Omental fat pad (tissue), 4 donors: ENCODE measurements around the gene PSMD1. TPM values are rescaled to one million over a fixed set of nuclear protein-coding genes. Genes with fewer than 3 reads are reported as not detected.

ENCODE experiments used
- ATAC-seq: fragments of 150-250 bp; one replicate; pipeline ENCODE4 v1.9.1; 2016; ENCODE audit warnings: mild to moderate bottlenecking, moderate library complexity; ENCODE audit not compliant: low FRiP score
- DNase-seq: peaks from one replicate; pipeline ENCODE4 v3.0.0-alpha.2; 2019; ENCODE audit warnings: low spot score
- CTCF ChIP-seq, 3 donors: fragments of 450-650 bp; IDR thresholded peaks; one replicate each; pipeline ENCODE4 v1.5.1; 2016 to 2017; ENCODE audit warnings: antibody characterized with exemption in 3 of 3, mild to moderate bottlenecking in 3 of 3, moderate library complexity in 2 of 3
- total RNA-seq, 4 donors: library from RNA; depleted of rRNA; stranded (reverse); fragments of >200 nt; gene quantifications; one replicate each; pipeline ENCODE4 v1.1.0, GENCODE V29; 2016

PSMD1 gene
- total RNA-seq, 4 donors from 2014 or later = 64.8 to 119 (median 74.1) TPM

- DNase-seq (no peak), ATAC-seq (no peak)
- no peak for TF ChIP-seq CTCF (IDR thresholded peaks at IDR 0.05)
Observed at GRCh38 chr2:231163011-231163410, 106.3 kb downstream of the PSMD1 start.

GRCh38 chr2:231163414-231164095 is 106.9 kb downstream of the PSMD1 start:
- DNase-seq (no peak), ATAC-seq (no peak)
- no peak for TF ChIP-seq CTCF (IDR thresholded peaks at IDR 0.05)

- DNase-seq (no peak), ATAC-seq (no peak)
- no peak for TF ChIP-seq CTCF (IDR thresholded peaks at IDR 0.05)
Observed at GRCh38 chr2:231167745-231168459, 111.2 kb downstream of the PSMD1 start.

- no peak for DNase-seq
- no peak for ATAC-seq
- no peak for TF ChIP-seq CTCF (IDR thresholded peaks at IDR 0.05)
Observed at GRCh38 chr2:231168460-231169139, 111.9 kb downstream of the PSMD1 start.

GRCh38 chr2:231169488-231169887 is 112.8 kb downstream of the PSMD1 start:
- ATAC-seq (no peak), DNase-seq (no peak)
- TF ChIP-seq CTCF (IDR thresholded peaks at IDR 0.05) = no peak

- no peak for ATAC-seq
- DNase-seq = no peak
- TF ChIP-seq CTCF (IDR thresholded peaks at IDR 0.05) = no peak
Observed at GRCh38 chr2:231170055-231170454, 113.4 kb downstream of the PSMD1 start.
